GM23338 (cell line): Measurements from ENCODE around the gene FAM234A.

ENCODE experiments used
- CREB1 ChIP-seq: fragments of 250-450 bp; sonication (Bioruptor Pico); IDR thresholded peaks from 2 replicates; pipeline ENCODE4 v1.5.0; 2020; ENCODE audit warnings: low read depth, mild to moderate bottlenecking, moderate library complexity
- EZH2phosphoT487 ChIP-seq: fragments of 200-600 bp; sonication (generic); IDR thresholded peaks from one replicate; pipeline ENCODE4 v1.8.1; 2018; ENCODE audit warnings: antibody characterized with exemption; ENCODE audit not compliant: unreplicated experiment
- POLR2AphosphoS5 ChIP-seq: IDR thresholded peaks from 2 replicates; pipeline ENCODE4 v1.6.1; 2016; ENCODE audit warnings: antibody characterized with exemption, low read depth
- TF ChIP-seq, protein P1 (sequence below), 2 experiments: fragments of 200-600 bp in 1 of 2; sonication (generic) in 1 of 2; conservative IDR thresholded peaks; 2 replicates each; pipeline versions ENCODE4 v1.5.1 to v1.6.1; 2016 to 2017; ENCODE audit warnings: antibody characterized with exemption in 2 of 2, low read depth in 2 of 2, mild to moderate bottlenecking in 2 of 2, moderate library complexity in 1 of 2
- TF ChIP-seq, protein P2 (sequence below): fragments of 250-450 bp; sonication (Bioruptor Pico); IDR thresholded peaks from 2 replicates; pipeline ENCODE4 v1.5.0; 2020; ENCODE audit warnings: mild to moderate bottlenecking, moderate library complexity

DNA sequence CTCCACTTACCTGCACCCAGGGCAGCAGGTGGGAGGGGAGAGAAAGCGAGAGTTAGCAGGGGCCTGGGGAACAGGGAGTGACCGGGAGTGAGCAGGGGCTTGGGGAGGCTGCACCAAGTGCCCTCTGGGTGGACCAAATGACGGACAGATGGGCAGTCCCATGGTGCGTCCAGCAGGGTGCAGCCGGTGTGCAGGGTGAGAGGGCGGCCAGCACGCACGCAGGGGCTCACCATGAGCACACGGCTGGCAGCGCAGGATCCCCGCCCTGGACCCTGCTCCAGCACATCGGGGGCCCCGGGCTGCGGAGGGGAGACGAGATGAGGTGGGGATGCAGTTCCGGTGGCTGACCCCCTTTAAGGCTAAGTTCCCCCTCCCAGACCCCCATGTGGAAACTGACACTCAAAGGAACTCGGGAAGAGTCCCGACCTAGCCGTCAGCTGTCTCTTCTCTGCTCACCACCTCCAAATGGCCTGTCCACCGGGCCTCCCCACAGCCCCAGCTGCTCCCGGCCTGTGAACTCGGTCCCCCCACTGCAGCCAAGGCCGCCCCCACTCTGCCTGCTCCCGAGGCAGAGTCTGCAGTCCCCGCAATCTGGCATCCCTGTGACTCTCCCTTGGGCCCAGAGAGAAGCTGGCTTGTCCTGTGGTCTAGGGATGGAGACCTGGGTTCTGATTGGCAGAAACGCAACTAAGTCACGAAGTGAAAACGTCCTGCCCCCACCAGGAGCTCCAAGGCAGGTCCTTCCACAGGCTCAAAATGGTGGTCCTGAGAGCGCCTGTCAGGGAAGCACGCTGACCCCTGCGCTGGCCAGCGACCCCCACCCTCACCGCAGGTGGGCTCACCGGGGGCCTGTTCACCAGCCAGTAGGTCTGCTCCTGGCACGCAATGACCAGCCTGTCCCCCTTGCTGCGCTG is 38.3 kb downstream of the FAM234A start:
- TF ChIP-seq, protein P1, sequence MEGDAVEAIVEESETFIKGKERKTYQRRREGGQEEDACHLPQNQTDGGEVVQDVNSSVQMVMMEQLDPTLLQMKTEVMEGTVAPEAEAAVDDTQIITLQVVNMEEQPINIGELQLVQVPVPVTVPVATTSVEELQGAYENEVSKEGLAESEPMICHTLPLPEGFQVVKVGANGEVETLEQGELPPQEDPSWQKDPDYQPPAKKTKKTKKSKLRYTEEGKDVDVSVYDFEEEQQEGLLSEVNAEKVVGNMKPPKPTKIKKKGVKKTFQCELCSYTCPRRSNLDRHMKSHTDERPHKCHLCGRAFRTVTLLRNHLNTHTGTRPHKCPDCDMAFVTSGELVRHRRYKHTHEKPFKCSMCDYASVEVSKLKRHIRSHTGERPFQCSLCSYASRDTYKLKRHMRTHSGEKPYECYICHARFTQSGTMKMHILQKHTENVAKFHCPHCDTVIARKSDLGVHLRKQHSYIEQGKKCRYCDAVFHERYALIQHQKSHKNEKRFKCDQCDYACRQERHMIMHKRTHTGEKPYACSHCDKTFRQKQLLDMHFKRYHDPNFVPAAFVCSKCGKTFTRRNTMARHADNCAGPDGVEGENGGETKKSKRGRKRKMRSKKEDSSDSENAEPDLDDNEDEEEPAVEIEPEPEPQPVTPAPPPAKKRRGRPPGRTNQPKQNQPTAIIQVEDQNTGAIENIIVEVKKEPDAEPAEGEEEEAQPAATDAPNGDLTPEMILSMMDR (conservative IDR thresholded peaks at IDR 0.05; ENCODE audit: low read depth in 2 of 2), result no peak
- TF ChIP-seq EZH2phosphoT487, result no peak
- TF ChIP-seq CREB1 (CRISPR knock-in tag), result no peak
- no peak for TF ChIP-seq POLR2AphosphoS5
- TF ChIP-seq, protein P2, sequence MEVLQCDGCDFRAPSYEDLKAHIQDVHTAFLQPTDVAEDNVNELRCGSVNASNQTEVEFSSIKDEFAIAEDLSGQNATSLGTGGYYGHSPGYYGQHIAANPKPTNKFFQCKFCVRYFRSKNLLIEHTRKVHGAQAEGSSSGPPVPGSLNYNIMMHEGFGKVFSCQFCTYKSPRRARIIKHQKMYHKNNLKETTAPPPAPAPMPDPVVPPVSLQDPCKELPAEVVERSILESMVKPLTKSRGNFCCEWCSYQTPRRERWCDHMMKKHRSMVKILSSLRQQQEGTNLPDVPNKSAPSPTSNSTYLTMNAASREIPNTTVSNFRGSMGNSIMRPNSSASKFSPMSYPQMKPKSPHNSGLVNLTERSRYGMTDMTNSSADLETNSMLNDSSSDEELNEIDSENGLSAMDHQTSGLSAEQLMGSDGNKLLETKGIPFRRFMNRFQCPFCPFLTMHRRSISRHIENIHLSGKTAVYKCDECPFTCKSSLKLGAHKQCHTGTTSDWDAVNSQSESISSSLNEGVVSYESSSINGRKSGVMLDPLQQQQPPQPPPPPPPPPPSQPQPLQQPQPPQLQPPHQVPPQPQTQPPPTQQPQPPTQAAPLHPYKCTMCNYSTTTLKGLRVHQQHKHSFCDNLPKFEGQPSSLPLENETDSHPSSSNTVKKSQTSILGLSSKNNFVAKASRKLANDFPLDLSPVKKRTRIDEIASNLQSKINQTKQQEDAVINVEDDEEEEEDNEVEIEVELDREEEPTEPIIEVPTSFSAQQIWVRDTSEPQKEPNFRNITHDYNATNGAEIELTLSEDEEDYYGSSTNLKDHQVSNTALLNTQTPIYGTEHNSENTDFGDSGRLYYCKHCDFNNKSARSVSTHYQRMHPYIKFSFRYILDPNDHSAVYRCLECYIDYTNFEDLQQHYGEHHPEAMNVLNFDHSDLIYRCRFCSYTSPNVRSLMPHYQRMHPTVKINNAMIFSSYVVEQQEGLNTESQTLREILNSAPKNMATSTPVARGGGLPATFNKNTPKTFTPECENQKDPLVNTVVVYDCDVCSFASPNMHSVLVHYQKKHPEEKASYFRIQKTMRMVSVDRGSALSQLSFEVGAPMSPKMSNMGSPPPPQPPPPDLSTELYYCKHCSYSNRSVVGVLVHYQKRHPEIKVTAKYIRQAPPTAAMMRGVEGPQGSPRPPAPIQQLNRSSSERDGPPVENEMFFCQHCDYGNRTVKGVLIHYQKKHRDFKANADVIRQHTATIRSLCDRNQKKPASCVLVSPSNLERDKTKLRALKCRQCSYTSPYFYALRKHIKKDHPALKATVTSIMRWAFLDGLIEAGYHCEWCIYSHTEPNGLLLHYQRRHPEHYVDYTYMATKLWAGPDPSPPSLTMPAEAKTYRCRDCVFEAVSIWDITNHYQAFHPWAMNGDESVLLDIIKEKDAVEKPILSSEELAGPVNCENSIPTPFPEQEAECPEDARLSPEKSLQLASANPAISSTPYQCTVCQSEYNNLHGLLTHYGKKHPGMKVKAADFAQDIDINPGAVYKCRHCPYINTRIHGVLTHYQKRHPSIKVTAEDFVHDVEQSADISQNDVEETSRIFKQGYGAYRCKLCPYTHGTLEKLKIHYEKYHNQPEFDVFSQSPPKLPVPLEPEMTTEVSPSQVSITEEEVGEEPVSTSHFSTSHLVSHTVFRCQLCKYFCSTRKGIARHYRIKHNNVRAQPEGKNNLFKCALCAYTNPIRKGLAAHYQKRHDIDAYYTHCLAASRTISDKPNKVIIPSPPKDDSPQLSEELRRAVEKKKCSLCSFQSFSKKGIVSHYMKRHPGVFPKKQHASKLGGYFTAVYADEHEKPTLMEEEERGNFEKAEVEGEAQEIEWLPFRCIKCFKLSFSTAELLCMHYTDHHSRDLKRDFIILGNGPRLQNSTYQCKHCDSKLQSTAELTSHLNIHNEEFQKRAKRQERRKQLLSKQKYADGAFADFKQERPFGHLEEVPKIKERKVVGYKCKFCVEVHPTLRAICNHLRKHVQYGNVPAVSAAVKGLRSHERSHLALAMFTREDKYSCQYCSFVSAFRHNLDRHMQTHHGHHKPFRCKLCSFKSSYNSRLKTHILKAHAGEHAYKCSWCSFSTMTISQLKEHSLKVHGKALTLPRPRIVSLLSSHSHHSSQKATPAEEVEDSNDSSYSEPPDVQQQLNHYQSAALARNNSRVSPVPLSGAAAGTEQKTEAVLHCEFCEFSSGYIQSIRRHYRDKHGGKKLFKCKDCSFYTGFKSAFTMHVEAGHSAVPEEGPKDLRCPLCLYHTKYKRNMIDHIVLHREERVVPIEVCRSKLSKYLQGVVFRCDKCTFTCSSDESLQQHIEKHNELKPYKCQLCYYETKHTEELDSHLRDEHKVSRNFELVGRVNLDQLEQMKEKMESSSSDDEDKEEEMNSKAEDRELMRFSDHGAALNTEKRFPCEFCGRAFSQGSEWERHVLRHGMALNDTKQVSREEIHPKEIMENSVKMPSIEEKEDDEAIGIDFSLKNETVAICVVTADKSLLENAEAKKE (CRISPR knock-in tag), result no peak
